Stimulated activated naive B cell treated with anti-CD40 and anti-IgM and Interleukin-4, amounts not matched to agents 10 μg/mL and 1 μg/mL and 100 μg/mL, for 72 hours (primary cell): ENCODE measurements around the gene QPCTL.

Experiments
- ATAC-seq, 2 donors: fragments of 150-1000 bp; cut with Tn5 transposase; replicated peaks; 2 replicates each; pipeline ENCODE4 v1.10.0; 2021; ENCODE audit warnings: moderate library complexity in 1 of 2
- DNase-seq: peaks from one replicate; pipeline ENCODE4 v3.0.0; 2021
- H3K27ac Mint-ChIP-seq: one replicate; pipeline ENCODE4 v1.8.0; 2022; ENCODE audit warnings: mild to moderate bottlenecking, mixed read lengths
- H3K27me3 Mint-ChIP-seq, 2 donors: one replicate each; pipeline ENCODE4 v1.8.0; 2022; ENCODE audit warnings: mixed read lengths in 2 of 2
- H3K36me3 Mint-ChIP-seq, 2 donors: one replicate each; pipeline ENCODE4 v1.8.0; 2022; ENCODE audit warnings: mixed read lengths in 2 of 2, mild to moderate bottlenecking in 1 of 2
- H3K4me1 Mint-ChIP-seq, 2 donors: one replicate each; pipeline ENCODE4 v1.8.0; 2022; ENCODE audit warnings: mixed read lengths in 2 of 2, mild to moderate bottlenecking in 1 of 2
- H3K4me3 Mint-ChIP-seq, 2 donors: one replicate each; pipeline ENCODE4 v1.8.0; 2022; ENCODE audit warnings: mild to moderate bottlenecking in 2 of 2, mixed read lengths in 2 of 2, moderate library complexity in 1 of 2
- H3K9me3 Mint-ChIP-seq, 2 donors: one replicate each; pipeline ENCODE4 v1.8.0; 2022; ENCODE audit warnings: mixed read lengths in 2 of 2, mild to moderate bottlenecking in 1 of 2

Gene QPCTL

GRCh38 chr19:45692187-45693105, at the start of gene QPCTL:
Gene QPCTL (plus strand): TSS chr19:45692666. CDS start chr19:45692704, 38 bp downstream.
- no peaks in the 10 kb centered on the region for H3K9me3 Mint-ChIP-seq
- no peaks in the 10 kb centered on the region for H3K27me3 Mint-ChIP-seq
- peak within 1 kb of the TSS; percentile 86 to 95 for H3K4me3 Mint-ChIP-seq
- H3K36me3 Mint-ChIP-seq: peaks cover 29 to 47% of the 10 kb centered on the region in 2 donors
- ATAC-seq: peak; percentile 87 to 89
- peak; percentile 99 for DNase-seq
- H3K27ac Mint-ChIP-seq: peak within 1 kb of the TSS; percentile 98
- peaks cover 21 to 34% of the 10 kb centered on the region in 2 donors for H3K4me1 Mint-ChIP-seq

DNA sequence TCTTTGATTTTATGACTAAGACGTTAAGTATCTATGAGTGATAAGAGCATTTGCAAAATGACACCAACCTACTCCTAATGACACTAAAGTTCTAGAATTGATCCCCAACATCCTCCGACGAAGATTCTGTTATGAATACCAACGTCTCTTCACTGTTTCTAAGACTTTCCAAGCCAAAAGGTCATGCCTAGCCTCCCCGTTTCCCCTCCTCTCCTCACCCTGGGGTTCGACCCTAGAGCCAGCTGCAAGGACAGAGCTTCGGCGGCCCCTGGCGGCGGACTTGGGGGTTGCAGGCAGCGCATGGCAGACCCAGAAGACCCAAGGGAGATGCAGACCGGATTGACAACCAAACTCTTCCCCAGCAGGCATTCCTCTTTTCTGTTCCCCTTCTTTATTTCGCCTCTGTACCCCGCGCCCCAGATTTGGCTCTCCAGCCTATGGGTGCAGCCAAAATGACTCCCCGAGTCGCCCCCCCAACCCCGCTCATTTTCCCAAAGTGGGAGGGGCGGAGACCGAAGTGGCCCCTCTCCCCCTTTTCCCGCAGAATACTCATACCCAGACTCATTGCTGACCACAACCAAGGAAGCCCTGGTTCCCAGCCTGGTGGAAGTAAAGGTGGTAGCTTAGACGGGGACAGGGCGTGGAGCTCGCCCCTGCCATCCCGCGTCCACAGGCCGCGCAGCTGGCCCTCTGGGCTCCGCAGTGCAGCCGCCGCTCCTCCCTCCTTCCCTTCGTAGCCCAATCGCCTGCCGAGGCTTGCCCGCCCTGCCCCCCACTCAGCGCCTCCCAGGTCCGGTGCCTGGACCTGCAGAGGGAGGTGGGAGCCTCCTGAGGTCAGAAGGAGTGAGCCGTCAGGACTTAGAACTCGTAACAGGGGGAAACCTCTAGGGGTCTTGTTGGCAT, 49.2 kb upstream of the QPCTL start:
- H3K4me1 Mint-ChIP-seq: peaks cover 39 to 66% of the 10 kb centered on the region in 2 donors
- H3K9me3 Mint-ChIP-seq: peaks cover 5 to 8% of the 10 kb centered on the region in 2 donors
- peaks cover 12 to 18% of the 10 kb centered on the region in 2 donors for H3K27me3 Mint-ChIP-seq
- H3K27ac Mint-ChIP-seq: peak overlapping the region; percentile 89
- H3K4me3 Mint-ChIP-seq: peak overlapping the region; percentile 64 to 88
- ATAC-seq: peak; percentile 42 to 45
- H3K36me3 Mint-ChIP-seq: peaks cover 8 to 16% of the 10 kb centered on the region in 2 donors
- DNase-seq: peak; percentile 94

- Mint-ChIP-seq H3K4me1 (peaks cover 34 to 57% of the 10 kb centered on the region in 2 donors), H3K4me3 (no peak overlapping the region), H3K36me3 (peaks cover 6 to 9% of the 10 kb centered on the region in 2 donors), H3K9me3 (peaks cover 5 to 8% of the 10 kb centered on the region in 2 donors), H3K27ac (no peak overlapping the region), H3K27me3 (peaks cover 12 to 18% of the 10 kb centered on the region in 2 donors)
- no peak for DNase-seq
- no peak for ATAC-seq
Observed at GRCh38 chr19:45643927-45644771, 48.3 kb upstream of the QPCTL start.

GRCh38 chr19:45645068-45645630, 47.3 kb upstream of the QPCTL start:
- H3K36me3 Mint-ChIP-seq: peaks cover 6 to 9% of the 10 kb centered on the region in 2 donors
- peak; percentile 9 for DNase-seq

DNA sequence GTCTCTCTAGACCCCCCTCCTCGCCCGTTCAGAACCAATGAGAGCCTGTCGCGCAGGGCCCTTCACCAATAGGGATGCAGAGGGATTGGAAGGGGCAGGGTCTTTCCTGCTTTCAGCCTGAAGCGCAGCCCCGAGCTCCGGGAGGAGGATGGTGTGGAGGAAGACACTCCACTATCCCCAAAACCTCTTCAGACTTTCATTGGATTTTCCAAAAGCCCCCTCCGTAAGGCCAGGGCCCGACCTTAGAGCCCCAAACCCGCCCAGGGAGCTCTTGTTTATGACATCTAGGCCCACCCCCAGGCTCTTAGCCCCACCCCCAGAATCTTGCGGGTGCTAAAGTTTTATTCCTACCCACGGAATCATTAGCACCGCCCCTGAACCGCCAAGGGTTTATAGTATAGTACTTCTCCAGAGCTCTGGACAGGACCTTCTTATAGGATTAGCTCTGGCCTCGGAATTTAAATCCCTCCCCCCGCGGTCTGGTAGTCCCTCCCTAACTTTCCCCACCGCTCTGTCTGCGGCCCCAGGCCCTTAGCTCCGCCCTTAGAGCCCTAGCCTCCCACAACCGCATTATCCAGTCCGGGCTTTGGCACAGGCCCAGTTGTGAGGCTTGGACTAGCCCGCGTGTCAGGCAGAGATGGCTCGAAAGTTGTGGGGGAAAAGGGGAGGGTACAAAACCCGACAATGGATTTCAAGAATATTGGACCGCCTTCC, 46.7 kb upstream of the QPCTL start:
- DNase-seq (peak; percentile 53), ATAC-seq (peak; percentile 18 to 47)
- peaks cover 32 to 54% of the 10 kb centered on the region in 2 donors for H3K4me1 Mint-ChIP-seq
- peak overlapping the region; percentile 20 for H3K27ac Mint-ChIP-seq
- peaks cover 5 to 7% of the 10 kb centered on the region in 2 donors for H3K36me3 Mint-ChIP-seq
- peak overlapping the region; percentile 69 to 86 for H3K4me3 Mint-ChIP-seq
- H3K9me3 Mint-ChIP-seq: peaks cover 4 to 6% of the 10 kb centered on the region in 2 donors
- H3K27me3 Mint-ChIP-seq: peaks cover 21 to 25% of the 10 kb centered on the region in 2 donors

More at GRCh38 chr19:45645068-45645630, 47.3 kb upstream of the QPCTL start:
- peaks cover 34 to 57% of the 10 kb centered on the region in 2 donors for H3K4me1 Mint-ChIP-seq
- peak overlapping the region; percentile 20 for H3K27ac Mint-ChIP-seq
- peak overlapping the region; percentile 69 to 86 for H3K4me3 Mint-ChIP-seq
- no peak for ATAC-seq
- peaks cover 5 to 8% of the 10 kb centered on the region in 2 donors for H3K9me3 Mint-ChIP-seq
- peaks cover 14 to 20% of the 10 kb centered on the region in 2 donors for H3K27me3 Mint-ChIP-seq

DNA sequence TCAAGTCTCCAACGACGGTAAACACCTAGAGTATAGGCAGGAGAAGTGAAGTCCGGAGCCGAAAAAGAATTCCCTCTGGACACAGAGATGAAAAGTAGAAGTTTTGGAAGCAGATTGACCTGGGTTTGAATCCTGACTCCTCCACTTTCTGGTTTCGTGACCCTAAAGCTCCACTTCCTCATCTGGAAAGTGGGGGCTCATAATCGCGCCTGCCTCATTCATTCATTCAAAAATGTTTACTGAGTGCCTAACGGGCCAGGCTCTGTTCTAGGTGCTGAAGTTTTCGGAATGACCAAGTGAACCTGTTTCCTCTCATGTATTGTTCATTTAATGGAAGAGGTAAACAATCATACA, 46.1 kb upstream of the QPCTL start:
- peaks cover 0 to under 1% of the 10 kb centered on the region in 2 donors for H3K9me3 Mint-ChIP-seq
- H3K27ac Mint-ChIP-seq: peak overlapping the region; percentile 37
- ATAC-seq (no peak), DNase-seq (no peak)
- H3K36me3 Mint-ChIP-seq: peaks cover 0 to 1% of the 10 kb centered on the region in 2 donors
- H3K4me3 Mint-ChIP-seq: peak overlapping the region; percentile 69 to 86
- peaks cover 26 to 27% of the 10 kb centered on the region in 2 donors for H3K27me3 Mint-ChIP-seq
- H3K4me1 Mint-ChIP-seq: peaks cover 27 to 48% of the 10 kb centered on the region in 2 donors

DNA sequence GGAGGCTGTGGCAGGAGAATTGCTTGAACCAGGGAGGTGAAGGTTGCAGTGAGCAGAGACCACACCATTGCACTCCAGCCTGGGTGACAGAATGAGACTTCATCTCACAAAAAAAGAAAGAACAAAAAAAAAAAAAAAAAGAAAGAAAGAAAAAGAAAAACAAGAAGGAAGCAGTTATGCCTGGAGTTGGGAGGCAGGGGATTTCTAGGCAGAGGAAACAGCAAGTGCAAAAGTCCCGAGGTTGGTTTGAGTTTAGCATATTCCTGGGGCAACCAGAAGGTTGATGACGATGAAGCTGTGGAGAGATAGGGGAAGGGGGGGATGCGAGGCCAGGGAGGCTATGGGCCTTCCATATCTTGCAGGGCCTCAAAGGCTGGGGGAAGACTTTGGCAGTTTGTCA, 41.7 kb upstream of the QPCTL start:
- no peak overlapping the region for H3K27ac Mint-ChIP-seq
- H3K4me1 Mint-ChIP-seq: peaks cover 7 to 9% of the 10 kb centered on the region in 2 donors
- H3K36me3 Mint-ChIP-seq: no peaks in the 10 kb centered on the region
- H3K27me3 Mint-ChIP-seq: peaks cover 27 to 31% of the 10 kb centered on the region in 2 donors
- H3K4me3 Mint-ChIP-seq: no peak overlapping the region
- ATAC-seq (no peak), DNase-seq (no peak)
- no peaks in the 10 kb centered on the region for H3K9me3 Mint-ChIP-seq

DNA sequence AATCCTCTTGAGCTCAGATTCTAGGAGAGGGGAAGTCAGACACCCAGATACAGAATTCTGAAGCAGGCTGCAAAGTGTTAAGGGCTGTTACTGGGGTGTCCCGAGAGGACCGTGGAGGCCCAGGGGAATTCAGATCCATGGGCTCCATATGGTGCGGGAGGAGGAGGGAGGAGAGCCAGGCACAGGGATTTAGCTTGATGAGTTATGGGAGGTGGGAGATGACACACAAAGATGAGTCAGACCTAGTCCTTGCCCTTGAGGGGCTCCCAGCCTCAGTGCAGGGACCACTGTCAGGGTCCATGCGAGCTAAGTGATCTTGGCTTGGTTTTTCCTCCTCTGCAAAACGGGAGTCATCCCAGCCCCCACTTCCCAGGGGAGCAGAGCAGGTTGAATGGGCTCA, 38.8 kb upstream of the QPCTL start:
- Mint-ChIP-seq H3K27ac (no peak overlapping the region), H3K4me3 (no peak overlapping the region), H3K4me1 (no peaks in the 10 kb centered on the region), H3K9me3 (no peaks in the 10 kb centered on the region), H3K36me3 (no peaks in the 10 kb centered on the region), H3K27me3 (peaks cover 16 to 21% of the 10 kb centered on the region in 2 donors)
- ATAC-seq: no peak
- no peak for DNase-seq

DNA sequence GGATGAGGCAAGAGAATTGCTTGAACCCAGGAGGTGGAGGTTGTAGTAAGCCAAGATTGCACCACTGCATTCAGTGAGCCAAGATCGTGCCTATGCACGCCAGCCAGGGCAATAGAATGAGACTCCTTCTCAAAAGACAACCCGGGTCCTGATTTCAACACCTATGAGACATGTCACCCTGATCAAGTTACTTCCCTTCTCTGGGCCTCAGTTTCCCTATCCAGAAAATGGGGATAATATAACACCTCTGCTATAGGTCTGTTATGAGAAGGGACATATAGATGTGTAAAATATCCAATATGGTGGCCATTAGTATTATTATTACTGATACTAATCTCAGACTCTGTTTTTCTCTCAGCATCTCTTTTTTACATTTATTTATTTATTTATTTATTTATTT, 37.4 kb upstream of the QPCTL start:
- H3K36me3 Mint-ChIP-seq: no peaks in the 10 kb centered on the region
- H3K27ac Mint-ChIP-seq: no peak overlapping the region
- no peak overlapping the region for H3K4me3 Mint-ChIP-seq

GRCh38 chr19:45657520-45658167, 34.8 kb upstream of the QPCTL start:
- ATAC-seq: no peak
- no peak overlapping the region for H3K27ac Mint-ChIP-seq
- no peak overlapping the region for H3K4me3 Mint-ChIP-seq
- no peaks in the 10 kb centered on the region for H3K9me3 Mint-ChIP-seq
- no peak for DNase-seq
- no peaks in the 10 kb centered on the region for H3K4me1 Mint-ChIP-seq
- peaks cover 29% of the 10 kb centered on the region in 2 donors for H3K27me3 Mint-ChIP-seq
- no peaks in the 10 kb centered on the region for H3K36me3 Mint-ChIP-seq

More for the DNA sequence above, 37.4 kb upstream of the QPCTL start:
- Mint-ChIP-seq H3K4me1 (no peaks in the 10 kb centered on the region), H3K9me3 (no peaks in the 10 kb centered on the region), H3K27me3 (peaks cover 25 to 30% of the 10 kb centered on the region in 2 donors)
- no peak for ATAC-seq
- no peak for DNase-seq

DNA sequence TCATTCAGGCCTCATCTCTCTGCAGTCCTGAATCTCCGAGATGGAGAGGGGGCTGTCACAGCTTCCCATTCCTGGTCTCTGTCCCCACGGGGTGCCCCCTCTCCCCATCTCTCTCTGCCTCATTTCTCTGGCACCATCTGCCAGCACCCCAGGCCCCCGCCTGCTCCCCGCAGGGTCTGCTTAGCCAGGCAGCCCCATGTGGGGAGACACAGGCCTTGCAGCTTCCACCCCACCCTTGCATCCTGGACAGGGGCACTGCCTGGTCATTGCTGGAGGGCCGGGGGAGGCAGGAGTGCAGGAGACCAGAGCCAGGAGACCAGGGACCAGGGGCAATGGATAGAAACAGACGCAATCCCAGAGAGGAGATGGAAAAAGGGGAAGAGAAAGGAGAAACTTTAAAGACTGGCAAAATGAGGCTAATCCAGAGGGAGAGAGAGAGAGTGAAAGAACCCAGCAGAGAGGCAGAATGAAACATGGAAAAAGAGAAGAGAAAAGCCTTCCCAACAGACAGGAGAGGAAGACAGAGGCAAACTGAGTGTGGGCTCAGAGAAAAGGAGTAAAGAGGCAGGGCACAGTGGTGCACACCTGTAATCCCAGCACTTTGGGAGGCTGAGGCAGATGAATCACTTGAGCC, 33.3 kb upstream of the QPCTL start:
- ATAC-seq (no peak), DNase-seq (no peak)
- no peak overlapping the region for H3K27ac Mint-ChIP-seq
- H3K9me3 Mint-ChIP-seq: no peaks in the 10 kb centered on the region
- H3K36me3 Mint-ChIP-seq: no peaks in the 10 kb centered on the region
- H3K4me3 Mint-ChIP-seq: no peak overlapping the region
- H3K27me3 Mint-ChIP-seq: peaks cover 27 to 34% of the 10 kb centered on the region in 2 donors
- no peaks in the 10 kb centered on the region for H3K4me1 Mint-ChIP-seq

- Mint-ChIP-seq H3K4me3 (no peak overlapping the region), H3K9me3 (no peaks in the 10 kb centered on the region), H3K4me1 (no peaks in the 10 kb centered on the region), H3K27me3 (peaks cover 34 to 44% of the 10 kb centered on the region in 2 donors), H3K27ac (no peak overlapping the region), H3K36me3 (no peaks in the 10 kb centered on the region)
- ATAC-seq (no peak), DNase-seq (no peak)
Observed at GRCh38 chr19:45660636-45661035, 31.8 kb upstream of the QPCTL start.
